HG02798 (cell line): ENCODE measurements around the gene PRKN.

Experiments
- ATAC-seq: cut with Tn5 transposase; IDR thresholded peaks from one replicate; pipeline ENCODE4 v1.9.1; 2021; ENCODE audit warnings: mild to moderate bottlenecking; ENCODE audit not compliant: unreplicated experiment, poor library complexity

PRKN gene

DNA sequence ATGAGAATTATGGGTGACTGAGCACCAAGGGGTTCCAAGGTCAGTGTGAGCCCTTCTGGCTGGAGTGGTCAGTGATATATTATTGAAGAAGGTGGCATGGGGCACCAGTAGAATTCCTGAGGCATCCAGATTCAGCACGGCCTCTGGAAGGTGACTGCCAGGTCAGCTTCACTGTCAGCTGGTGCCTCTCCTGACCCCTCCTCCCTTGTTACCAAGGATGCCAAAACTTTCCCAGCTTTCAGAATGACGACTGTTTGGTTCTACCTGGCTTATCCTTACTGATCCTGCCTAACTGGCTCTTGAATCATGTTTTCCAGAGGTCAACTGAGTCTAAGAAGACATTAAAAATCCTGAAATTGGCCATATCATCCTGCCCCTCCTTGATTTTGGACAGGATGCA is 1264.5 kb downstream of the PRKN start:
- ATAC-seq = no peak

DNA sequence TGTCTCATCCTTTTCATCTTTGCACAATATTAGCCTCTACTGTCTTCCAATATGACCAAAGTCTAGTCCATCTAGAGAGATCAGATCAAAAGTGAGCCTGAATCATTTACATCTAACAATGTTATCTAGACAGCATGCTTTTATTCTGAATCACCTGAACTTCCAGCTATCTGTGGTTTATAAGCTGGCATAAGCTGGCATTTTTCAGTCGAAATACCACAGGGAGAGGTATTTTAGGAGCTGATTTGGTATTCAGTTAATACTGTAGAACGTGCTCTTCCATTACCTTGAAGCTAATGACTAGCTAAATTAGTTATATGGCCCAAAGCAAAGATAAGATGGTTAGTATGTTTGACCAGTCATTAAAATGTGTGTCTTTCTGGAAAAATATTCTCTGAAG is 1265.4 kb downstream of the PRKN start:
- ATAC-seq = no peak

GRCh38 chr6:161459008-161459615 is 1268.5 kb downstream of the PRKN start:
- no peak for ATAC-seq

DNA sequence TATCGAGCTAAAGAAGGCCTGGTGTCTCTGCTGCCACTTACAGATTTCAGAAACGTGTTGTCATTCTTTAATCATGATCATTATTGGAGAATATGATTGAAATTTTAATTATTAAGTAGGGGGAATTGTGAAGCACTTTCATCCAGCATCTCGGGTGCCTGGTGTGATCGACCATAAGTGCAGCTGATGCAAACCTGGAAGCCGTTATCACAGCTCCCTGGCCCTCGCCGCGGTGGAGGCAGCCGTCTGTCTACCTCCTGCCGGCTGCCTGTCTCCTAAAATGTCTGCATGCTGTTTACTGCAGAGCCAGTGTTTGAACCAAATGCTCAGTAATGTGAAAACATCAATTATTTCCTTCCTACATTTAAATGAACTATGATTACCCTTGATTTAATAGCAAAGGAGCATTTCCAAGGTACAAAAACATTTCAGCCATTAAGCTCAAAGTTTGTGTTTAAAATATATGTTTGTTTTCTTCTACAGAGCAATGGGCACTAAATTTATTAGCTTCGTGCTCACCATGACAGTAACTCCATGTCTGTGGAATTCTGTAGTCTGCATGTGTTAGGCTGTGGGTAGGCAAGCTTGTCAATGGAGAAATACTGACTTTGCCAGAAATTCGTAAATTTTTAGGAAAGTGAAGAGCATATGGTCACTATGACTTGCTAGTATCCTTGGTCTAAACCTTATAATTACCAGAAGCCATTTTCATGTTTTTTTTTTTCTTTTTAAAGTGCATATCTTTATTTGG is 1269.2 kb downstream of the PRKN start:
- no peak for ATAC-seq

GRCh38 chr6:161455848-161456247 is 1271.7 kb downstream of the PRKN start:
- ATAC-seq = no peak

DNA sequence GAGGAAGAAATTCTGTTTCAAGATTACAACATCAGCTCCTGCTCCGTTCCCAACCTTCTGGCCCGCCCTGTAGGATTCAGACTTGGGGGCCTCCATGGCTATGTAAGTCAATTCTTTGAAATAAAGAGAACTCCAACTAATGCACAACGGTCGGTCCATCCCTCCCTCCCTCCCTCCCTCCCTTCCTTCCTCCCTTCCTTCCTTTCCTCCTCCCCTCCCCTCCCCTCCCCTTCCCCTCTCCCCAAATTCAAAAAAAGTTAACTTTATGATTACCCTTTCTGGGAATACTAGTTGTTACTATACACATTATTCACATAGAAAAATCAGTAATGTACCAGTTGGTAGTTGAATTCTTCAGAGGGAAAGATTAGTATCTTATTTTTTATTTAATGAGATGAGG is 1274.0 kb downstream of the PRKN start:
- no peak for ATAC-seq

- no peak for ATAC-seq
Measured at GRCh38 chr6:161452241-161452640, 1275.3 kb downstream of the PRKN start.

- ATAC-seq = no peak
Measured at GRCh38 chr6:161449521-161449920, 1278.0 kb downstream of the PRKN start.

- ATAC-seq = no peak
Measured at GRCh38 chr6:161446949-161447348, 1280.6 kb downstream of the PRKN start.

DNA sequence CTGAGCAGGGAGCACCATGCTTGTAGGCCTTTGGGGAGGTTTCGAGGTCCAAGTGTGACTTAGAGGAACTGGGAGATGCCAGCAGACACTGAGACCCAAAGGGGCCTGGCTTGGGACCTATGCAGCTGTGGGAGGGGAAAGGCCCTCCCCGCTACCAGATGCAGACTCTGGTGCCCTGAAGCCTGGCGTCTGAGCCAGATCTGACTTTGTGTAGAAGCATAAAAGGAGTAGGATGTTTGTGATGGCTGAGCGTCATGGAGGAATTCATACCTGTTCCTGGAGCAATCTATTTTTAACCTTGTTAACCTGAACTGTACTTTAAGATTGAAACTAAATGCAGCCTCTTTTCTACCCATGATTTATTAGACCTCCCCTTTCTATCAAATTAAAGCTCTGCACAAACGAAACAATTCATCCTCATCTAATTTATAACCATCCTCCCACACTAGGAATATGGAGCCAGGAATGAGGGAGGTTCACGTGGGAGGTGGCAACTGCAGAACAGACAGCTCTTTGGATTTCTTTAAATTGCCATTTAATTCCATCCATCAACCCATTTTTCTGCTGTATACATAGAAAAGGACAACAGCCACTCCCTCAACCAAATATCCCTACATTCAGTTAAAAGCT is 1281.2 kb downstream of the PRKN start:
- ATAC-seq = no peak

GRCh38 chr6:161445021-161445799 is 1282.4 kb downstream of the PRKN start:
- no peak for ATAC-seq

GRCh38 chr6:161444464-161444863 is 1283.1 kb downstream of the PRKN start:
- no peak for ATAC-seq

GRCh38 chr6:161443848-161444247 is 1283.7 kb downstream of the PRKN start:
- no peak for ATAC-seq

- ATAC-seq = no peak
Measured at GRCh38 chr6:161442420-161442819, 1285.1 kb downstream of the PRKN start.

DNA sequence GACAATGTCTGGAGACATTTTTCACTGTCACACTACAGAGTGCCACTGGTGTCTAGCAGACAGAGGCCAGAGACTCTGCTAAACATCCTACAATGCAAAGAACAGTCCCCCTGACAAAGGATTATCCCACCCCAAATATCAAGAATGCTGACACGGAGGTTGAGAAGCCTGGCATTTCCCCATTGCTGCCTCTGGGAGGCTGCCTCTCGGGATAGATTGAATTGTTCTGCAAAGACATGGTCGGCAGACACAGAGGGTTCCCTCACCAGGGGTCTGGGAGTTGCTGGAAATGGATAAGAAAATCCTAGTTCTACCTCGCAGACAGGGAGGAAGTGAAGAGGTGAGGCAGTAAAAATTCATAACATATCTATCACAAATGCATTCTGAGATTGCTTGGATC is 1287.3 kb downstream of the PRKN start:
- ATAC-seq = no peak

DNA sequence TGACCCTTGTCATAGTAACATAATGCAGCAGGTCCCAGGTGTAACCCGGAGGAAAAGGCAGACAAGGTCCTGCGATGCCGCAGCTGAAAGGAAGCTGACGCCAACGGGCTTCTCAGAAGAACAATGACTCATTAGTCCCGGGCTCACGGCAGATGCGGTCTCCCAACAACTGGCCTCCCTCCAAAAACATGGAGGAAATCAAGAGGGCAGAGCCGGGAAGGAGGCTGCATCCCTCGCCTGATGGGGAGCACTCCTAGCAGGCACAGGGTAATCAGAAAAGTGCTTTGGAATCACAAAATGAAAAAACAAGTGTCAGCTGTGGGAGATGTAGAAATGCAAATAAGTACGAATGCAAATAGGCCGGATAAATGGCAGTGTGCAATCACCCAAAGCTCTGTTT is 1288.5 kb downstream of the PRKN start:
- no peak for ATAC-seq

DNA sequence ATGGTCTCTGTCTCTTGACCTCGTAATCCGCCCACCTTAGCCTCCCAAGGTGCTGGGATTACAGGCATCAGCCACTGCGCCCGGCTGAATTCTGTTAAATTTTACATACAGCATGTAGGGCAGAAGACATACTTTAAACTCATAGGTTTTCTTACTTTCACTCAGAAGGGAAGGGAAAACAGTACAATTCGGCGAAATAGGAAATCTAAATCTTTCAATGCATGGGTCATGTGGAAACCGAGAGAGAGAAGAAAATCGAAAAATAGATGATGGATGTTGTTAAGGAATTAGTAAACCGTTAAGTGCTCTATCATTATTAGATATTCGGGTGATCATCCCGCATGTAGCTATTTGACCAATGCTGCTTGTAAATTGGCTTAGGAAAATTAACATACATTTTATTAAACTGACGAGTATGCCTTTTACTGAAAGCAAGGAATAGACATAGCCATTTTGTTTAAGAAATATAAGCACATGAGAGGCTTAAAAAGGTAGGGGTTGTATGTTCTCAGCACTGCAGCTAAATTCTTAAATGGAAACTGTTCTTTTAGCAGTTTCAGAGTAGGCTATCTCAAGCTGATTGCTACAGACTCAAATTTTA is 1289.0 kb downstream of the PRKN start:
- no peak for ATAC-seq

DNA sequence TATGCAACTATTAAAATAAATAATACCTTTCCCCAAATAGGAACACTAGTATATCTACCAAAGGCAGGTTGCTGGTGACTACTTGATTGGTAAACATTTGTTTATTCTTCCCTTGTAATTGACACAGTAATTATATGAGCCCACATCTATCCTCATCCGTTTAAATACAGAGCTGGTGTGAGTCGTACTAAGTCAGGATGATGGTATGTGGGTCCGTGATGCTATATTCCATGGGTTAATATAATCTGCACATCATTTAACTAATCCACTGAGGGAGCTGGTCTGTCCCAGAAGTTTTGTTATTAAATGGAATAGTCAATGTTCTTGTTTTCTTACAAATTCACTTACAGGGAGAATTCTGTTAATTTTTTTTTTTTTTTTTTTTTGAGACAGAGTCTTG is 1289.7 kb downstream of the PRKN start:
- no peak for ATAC-seq

DNA sequence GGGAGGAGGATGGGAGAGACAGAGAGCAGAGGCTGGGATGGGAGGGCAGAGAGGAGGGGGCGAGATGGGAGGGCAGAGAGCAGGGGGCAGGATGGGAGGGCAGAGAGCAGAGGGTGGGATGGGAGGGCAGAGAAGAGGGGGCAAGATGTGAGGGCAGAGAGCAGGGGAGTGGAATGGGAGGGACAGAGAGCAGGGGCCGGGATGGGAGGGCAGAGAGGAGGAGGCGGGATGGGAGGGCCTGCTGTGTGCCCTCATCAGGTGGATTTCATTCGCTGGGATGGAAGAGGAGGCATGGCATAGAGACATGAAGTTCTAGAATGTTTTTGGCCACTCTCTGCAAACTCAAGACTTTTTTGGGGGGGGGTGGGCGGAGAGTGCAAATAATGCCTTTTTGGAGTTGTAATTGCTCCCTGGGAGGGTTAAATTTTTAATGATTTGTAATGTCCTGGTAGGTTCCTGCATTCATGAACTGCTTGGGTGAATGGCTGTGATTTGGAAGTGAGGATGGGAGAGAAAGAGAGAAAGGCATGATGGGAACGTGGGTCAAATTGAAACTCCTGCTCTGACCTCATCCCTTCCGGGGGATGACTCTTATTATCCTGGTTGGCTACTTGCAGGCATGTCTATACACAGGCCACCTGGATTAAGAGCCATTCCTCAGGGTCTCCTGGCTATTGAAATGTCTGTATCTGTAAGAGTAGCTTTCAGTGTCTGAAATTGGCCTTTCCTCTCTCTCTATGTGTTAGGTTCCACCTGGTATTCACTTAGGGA is 1291.3 kb downstream of the PRKN start:
- no peak for ATAC-seq

- ATAC-seq = no peak
Measured at GRCh38 chr6:161435748-161436070, 1291.9 kb downstream of the PRKN start.
